KBM-7 (cell line): ENCODE measurements around the gene TNFSF12.

Source experiments
- DNase-seq: peaks from one replicate; pipeline ENCODE4 v3.0.0-alpha.2; 2015
- in situ Hi-C: fragments of 300-500 bp; cut with MboI; formaldehyde crosslinking; loops from 2 replicates; pipeline ENCODE4 v1.14.3; 2020; ENCODE audit warnings: low sequenced_read_pairs, low pct_unique_long_range_greater_than_20kb, mixed read lengths

Gene TNFSF12, protein sequence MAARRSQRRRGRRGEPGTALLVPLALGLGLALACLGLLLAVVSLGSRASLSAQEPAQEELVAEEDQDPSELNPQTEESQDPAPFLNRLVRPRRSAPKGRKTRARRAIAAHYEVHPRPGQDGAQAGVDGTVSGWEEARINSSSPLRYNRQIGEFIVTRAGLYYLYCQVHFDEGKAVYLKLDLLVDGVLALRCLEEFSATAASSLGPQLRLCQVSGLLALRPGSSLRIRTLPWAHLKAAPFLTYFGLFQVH

DNA sequence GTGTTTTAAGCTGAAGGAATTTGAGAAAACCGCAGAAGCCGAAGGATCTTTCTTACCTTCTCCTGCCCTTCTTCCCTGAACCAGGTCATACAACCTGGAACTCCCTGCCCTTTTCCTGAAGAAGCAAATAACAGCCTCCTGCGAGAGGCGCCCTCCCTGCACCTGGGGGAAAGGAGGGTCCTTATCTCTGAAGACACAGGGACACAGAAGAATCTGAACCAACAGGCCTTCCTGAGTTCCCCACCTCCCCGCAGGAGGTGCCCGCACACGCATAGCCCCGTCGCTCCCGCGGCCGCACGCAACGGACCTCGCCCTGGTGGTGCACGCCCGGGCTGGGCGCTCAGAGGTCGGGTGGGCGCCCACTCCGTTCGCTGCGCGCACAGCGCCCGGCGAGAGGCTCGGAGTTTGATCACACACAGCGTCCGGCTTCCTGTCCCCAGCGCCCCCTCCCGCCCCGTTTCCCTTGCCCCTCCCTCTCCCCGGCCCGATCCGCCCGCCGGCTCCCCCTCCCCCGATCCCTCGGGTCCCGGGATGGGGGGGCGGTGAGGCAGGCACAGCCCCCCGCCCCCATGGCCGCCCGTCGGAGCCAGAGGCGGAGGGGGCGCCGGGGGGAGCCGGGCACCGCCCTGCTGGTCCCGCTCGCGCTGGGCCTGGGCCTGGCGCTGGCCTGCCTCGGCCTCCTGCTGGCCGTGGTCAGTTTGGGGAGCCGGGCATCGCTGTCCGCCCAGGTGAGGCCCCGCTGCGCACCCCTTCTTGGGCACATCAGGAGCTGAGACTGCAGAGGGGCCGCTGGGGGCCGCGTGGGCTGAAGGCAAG is at the start of gene TNFSF12:
Gene TNFSF12, plus strand, starts transcription at position 474 of the 816 bp plus-strand sequence. Its CDS starts 96 bp downstream, at position 570.
- DNase-seq, result peak; percentile 60
- in situ Hi-C loops, result no loop called here

DNA sequence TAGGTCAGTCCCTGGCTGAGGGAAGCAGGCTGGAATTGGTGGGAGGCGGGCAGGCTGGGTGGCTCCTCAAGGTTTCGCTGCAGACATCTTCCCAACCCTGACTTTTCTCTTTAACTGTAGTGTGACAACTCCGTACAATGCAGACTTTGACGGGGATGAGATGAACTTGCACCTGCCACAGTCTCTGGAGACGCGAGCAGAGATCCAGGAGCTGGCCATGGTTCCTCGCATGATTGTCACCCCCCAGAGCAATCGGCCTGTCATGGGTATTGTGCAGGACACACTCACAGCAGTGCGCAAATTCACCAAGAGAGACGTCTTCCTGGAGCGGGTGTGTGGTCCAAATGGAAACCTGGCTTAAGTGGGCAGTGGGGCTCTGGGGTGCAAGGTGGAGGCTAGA is 49.7 kb upstream of the TNFSF12 start:
- in situ Hi-C loops, result no loop called here
- DNase-seq, result no peak

DNA sequence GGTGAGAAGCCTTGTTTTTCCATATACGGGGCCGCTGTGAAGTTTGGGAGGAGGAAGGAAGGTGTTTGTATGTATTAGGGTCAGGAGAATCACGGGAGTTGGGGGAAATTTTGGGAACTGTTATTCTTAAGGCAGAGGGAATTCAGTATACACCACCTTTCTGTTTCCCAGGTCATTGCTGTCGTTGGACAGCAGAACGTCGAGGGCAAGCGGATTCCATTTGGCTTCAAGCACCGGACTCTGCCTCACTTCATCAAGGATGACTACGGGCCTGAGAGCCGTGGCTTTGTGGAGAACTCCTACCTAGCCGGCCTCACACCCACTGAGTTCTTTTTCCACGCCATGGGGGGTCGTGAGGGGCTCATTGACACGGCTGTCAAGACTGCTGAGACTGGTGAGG is 47.1 kb upstream of the TNFSF12 start:
- in situ Hi-C loops, result no loop called here
- no peak for DNase-seq

DNA sequence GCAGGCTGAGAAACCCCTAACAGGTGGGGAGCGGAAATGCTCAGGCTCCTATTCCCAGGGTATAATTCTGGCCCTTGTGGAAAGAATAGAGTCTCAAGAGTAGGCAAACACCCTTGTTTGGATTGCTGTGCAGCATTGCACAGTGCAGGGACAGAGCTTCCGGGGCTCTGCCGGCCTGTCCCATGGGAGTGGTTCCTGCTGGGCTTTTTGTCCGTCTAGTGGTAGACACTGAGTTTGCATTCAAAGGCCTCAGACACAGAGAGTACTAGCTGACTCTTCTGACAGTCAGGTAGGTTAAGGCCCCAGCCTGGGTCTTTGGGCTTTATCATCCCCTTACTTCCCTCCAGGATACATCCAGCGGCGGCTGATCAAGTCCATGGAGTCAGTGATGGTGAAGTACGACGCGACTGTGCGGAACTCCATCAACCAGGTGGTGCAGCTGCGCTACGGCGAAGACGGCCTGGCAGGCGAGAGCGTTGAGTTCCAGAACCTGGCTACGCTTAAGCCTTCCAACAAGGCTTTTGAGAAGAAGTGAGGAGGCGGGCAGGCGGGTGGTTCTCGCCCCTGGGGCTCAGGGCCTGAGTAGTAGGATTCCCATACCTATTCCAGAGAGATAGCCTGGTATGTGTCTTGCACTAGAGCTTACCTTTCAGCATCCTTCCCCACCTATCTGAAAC is 46.5 kb upstream of the TNFSF12 start:
- in situ Hi-C loops, result no loop called here
- DNase-seq, result no peak

DNA sequence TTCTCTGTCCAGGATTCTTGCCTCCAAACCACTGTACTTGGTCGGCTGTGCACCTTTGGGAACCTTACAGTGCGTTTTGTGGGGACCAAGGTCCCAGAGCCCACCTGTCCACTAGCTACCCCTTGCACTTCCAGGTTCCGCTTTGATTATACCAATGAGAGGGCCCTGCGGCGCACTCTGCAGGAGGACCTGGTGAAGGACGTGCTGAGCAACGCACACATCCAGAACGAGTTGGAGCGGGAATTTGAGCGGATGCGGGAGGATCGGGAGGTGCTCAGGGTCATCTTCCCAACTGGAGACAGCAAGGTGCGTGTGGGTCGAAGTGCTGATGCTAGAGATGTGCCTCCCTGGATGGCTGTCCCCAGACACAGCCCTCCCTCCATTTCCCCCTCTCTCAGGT is 45.9 kb upstream of the TNFSF12 start:
- in situ Hi-C loops, result no loop called here
- DNase-seq, result peak; percentile 26

DNA sequence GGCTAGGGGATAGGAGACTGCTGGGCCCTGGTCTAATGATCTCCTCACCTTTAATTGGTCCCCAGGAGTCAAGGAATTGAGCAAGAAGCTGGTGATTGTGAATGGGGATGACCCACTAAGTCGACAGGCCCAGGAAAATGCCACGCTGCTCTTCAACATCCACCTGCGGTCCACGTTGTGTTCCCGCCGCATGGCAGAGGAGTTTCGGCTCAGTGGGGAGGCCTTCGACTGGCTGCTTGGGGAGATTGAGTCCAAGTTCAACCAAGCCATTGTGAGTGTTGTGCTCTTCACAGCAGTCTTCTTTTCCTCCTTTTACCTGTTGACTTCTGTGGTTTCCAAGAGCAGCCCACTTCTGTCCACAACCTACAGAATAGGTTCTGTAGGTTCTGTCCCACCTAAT is 45.3 kb upstream of the TNFSF12 start:
- no peak for DNase-seq
- in situ Hi-C loops, result no loop called here

DNA sequence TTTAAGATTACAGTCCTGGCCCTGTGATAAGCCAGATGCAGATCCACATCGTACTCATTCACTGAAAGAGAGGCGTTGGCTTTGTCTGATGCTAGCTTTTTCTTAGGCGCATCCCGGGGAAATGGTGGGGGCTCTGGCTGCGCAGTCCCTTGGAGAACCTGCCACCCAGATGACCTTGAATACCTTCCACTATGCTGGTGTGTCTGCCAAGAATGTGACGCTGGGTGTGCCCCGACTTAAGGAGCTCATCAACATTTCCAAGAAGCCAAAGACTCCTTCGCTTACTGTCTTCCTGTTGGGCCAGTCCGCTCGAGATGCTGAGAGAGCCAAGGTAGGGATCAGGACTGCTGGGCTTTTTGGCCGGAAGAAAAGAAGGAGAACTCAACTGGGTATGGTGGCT is 40.7 kb upstream of the TNFSF12 start:
- DNase-seq, result no peak
- in situ Hi-C loops, result no loop called here

DNA sequence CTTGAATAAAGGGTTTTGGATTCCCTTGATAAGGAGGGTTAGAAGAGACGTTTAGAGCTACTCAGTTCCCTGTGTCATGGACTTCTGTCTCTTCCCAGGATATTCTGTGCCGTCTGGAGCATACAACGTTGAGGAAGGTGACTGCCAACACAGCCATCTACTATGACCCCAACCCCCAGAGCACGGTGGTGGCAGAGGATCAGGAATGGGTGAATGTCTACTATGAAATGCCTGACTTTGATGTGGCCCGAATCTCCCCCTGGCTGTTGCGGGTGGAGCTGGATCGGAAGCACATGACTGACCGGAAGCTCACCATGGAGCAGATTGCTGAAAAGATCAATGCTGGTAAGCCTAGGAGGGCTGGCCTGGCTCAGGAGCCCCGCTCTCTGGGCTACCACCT is 40.0 kb upstream of the TNFSF12 start:
- in situ Hi-C loops, result no loop called here
- DNase-seq, result no peak

DNA sequence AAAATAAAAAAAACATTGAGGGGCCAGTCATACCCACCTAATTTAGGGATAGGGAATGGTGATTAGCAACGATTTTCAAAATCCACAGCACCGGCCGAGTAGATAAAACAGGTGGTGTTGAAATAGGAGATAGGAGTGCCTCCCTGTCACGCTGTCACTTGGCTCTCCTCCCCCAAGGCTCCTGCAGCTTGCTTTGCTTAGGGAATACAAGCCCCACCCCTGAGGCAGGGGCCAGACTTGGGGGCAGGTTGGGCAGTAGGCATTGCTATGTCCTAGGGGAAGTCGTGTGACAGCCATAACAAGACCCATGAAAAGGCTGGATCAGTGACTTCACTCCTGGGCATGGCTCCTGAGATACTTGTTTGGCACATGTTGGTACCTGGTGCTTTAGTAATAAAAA is 38.9 kb upstream of the TNFSF12 start:
- in situ Hi-C loops, result no loop called here
- no peak for DNase-seq

DNA sequence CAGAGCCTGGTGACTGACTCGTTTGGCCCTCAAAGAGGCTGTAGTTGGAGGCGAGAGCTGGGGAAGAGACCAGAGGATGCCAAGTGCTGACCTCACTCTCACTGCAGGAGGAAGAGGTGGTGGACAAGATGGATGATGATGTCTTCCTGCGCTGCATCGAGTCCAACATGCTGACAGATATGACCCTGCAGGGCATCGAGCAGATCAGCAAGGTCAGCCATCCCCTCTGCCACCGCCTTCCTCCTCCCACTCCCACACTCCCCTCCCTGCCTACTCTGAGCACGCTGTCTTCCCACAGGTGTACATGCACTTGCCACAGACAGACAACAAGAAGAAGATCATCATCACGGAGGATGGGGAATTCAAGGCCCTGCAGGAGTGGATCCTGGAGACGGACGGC is 37.8 kb upstream of the TNFSF12 start:
- DNase-seq, result no peak
- in situ Hi-C loops, result no loop called here

DNA sequence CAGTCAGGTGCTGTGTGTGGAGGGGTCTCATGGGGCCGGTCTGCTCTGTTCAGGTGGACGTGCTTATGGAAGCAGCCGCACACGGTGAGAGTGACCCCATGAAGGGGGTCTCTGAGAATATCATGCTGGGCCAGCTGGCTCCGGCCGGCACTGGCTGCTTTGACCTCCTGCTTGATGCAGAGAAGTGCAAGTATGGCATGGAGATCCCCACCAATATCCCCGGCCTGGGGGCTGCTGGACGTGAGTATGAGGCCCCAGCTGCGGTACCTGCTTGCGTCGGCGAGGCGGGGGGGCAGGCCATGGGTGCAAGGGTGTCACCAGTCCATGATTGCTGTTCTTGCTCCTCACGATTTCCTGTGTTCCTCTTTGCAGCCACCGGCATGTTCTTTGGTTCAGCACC is 36.8 kb upstream of the TNFSF12 start:
- in situ Hi-C loops, result no loop called here
- no peak for DNase-seq

DNA sequence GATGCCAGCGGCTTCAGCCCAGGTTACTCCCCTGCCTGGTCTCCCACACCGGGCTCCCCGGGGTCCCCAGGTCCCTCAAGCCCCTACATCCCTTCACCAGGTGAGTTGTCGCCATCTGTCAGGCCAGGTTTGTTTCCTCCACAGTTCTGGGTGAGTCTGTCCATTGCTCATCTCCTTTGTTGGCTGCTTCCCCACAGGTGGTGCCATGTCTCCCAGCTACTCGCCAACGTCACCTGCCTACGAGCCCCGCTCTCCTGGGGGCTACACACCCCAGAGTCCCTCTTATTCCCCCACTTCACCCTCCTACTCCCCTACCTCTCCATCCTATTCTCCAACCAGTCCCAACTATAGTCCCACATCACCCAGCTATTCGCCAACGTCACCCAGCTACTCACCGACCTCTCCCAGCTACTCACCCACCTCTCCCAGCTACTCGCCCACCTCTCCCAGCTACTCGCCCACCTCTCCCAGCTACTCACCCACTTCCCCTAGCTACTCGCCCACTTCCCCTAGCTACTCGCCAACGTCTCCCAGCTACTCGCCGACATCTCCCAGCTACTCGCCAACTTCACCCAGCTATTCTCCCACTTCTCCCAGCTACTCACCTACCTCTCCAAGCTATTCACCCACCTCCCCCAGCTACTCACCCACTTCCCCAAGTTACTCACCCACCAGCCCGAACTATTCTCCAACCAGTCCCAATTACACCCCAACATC is 35.9 kb upstream of the TNFSF12 start:
- DNase-seq, result no peak
- in situ Hi-C loops, result no loop called here

DNA sequence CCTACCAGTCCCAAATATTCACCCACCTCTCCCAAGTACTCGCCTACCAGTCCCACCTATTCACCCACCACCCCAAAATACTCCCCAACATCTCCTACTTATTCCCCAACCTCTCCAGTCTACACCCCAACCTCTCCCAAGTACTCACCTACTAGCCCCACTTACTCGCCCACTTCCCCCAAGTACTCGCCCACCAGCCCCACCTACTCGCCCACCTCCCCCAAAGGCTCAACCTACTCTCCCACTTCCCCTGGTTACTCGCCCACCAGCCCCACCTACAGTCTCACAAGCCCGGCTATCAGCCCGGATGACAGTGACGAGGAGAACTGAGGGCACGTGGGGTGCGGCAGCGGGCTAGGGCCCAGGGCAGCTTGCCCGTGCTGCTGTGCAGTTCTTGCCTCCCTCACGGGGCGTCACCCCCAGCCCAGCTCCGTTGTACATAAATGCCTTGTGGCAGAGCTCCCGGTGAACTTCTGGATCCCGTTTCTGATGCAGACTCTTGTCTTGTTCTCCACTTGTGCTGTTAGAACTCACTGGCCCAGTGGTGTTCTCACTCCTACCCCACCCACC is 34.9 kb upstream of the TNFSF12 start:
- in situ Hi-C loops, result no loop called here
- DNase-seq, result no peak

DNA sequence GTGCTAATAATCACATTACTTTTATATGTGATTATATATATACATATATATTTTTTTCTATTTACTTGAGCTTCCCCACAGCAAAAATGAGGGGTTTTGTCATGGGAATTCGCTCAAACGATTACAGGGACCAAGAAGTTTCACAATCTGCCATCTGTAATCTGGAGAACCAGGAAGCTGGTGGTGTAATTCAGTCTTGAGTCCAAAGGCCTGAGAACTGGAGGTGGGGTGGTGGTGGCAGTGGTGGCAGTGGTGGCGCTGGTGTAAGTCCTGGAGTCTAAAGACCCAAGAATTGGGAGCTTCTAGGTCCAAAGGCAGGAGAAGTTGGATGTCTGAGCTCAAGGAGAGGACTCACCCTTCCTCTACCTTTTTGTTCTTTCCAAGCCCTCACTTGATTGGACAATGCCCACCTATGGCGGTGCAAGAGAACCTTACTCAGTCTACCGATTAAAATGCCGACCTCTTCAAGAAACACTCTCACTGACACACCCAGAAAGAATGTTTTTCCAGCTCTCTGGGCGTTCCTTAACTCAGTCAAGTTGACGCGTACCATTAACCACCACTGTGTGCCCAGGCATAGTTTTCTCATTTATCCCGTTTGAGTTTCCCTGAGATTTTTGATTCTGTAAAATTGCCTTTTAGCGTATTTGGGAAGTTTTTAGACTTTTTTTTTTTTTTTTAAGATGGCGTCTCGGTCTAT is 32.8 kb upstream of the TNFSF12 start:
- DNase-seq, result no peak
- in situ Hi-C loops, result no loop called here

DNA sequence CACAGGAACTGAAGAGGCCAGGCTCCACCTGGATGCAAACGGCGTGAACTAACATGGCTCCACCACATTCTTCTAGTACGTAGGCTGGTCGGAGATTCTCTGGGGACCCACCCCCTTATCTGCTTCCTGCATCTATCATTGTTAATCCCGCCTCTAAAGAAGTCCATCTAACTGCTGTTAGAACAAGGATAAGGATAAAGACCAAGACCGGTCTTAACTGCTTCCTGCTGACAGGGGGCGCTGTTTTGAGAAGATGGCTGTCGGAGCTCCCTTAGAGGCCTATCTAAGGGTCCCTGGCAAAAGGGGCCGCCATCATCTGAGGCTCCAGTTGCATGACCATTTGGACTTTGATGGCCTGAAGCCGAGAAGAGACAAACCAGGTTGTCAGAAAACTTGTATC is 25.8 kb upstream of the TNFSF12 start:
- in situ Hi-C loops, result no loop called here
- peak; percentile 75 for DNase-seq

DNA sequence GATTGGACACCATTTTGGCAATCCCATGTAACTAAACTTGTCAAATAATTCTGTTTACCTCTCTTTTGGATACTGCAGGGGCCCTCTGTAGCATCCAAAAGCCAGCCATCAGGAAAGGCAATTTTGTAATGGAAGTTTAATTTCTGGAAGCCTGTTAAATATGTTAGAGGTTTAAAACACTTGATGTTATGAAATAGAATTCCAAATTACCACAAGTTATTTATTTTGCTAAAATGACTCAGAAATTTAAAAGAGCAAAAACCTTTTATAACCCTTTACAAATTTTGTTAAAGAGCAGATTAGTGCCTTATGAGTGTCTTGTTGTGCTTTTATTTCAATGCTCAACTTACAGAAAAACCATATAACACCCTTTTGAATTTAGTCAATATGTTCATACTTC is 20.0 kb upstream of the TNFSF12 start:
- DNase-seq, result no peak
- in situ Hi-C loops, result no loop called here

DNA sequence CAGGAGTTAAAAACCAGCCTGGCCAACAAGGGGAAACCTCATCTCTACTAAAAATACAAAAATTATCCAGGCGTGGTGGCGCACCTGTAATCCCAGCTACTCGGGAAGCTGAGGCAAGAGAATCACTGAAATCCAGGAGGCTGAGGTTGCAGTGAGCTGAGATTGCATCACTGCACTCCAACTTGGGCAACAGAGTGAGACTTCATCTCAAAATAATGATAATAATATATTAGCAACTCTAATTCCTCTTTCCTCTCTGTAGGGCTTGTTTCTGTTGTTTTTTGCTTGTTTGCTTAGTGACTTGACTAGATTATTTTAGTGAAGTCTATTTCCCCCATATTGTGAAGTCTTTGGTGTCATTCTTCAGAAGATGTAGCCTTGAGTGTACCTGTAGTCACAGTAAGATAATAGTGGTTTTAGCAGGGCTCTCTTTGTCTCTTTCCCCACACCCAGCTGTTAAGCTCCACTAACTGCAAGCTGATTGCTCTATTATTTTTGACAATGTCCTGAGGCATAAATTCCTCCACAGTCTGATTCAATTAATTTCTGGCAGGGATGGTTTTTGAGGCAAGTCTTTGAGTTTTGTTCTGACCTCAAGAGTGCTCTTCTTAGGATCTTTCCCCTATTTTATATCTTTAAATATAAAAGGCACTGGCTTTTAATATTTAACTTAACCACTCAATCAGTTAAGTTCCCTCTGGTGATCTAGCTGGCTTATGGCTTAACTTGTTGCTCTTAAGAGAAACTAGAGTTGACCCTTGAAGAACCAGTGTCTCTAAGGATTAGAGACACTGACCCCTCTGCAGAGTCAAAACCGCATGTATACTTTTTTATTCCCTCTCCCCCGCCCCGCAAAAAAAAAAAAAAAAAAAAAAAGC is 18.6 kb upstream of the TNFSF12 start:
- no peak for DNase-seq
- in situ Hi-C loops, result no loop called here

DNA sequence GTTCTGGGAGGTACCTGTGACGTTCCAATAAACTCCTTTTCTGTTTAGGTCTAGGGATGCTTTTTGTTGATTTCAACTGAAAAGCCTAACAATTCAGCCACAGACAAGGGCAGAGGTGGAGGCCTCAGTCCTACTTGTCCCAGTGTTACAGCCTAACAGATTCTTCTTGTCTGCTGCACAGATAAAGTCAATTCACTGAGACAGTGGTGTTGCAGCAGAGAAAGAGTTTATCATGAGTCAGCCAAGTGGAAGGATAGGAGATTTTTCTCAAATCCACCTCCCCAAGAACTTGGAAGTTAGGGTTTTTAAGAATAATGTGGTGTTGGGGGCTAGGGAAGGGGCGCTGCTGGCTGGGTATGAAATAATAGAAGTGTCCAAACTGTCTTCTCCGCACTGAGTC is 10.8 kb upstream of the TNFSF12 start:
- in situ Hi-C loops, result no loop called here
- DNase-seq, result no peak
